Endothelial cell (in vitro differentiated cells): ENCODE results near the gene ADPRHL1. TPM values are rescaled to one million over a fixed set of nuclear protein-coding genes. Genes with fewer than 3 reads are reported as not detected.

Experiments used
- DNase-seq: peaks from one replicate; pipeline ENCODE4 v3.0.0; 2021; ENCODE audit warnings: low spot score
- H3K27ac Mint-ChIP-seq: one replicate; pipeline ENCODE4 v1.8.0; 2021; ENCODE audit warnings: mixed read lengths, inconsistent platforms; ENCODE audit not compliant: unreplicated experiment
- H3K27me3 Mint-ChIP-seq: one replicate; pipeline ENCODE4 v1.8.0; 2021; ENCODE audit warnings: mild to moderate bottlenecking, moderate library complexity, mixed read lengths, inconsistent platforms; ENCODE audit not compliant: unreplicated experiment
- H3K36me3 Mint-ChIP-seq: one replicate; pipeline ENCODE4 v1.8.0; 2021; ENCODE audit warnings: mild to moderate bottlenecking, low read depth, mixed read lengths, inconsistent platforms; ENCODE audit not compliant: unreplicated experiment
- H3K4me1 Mint-ChIP-seq: one replicate; pipeline ENCODE4 v1.8.0; 2021; ENCODE audit warnings: mild to moderate bottlenecking, mixed read lengths, inconsistent platforms; ENCODE audit not compliant: unreplicated experiment
- H3K4me3 Mint-ChIP-seq: one replicate; pipeline ENCODE4 v1.8.0; 2021; ENCODE audit warnings: mild to moderate bottlenecking, mixed read lengths, inconsistent platforms; ENCODE audit not compliant: unreplicated experiment
- H3K9me3 Mint-ChIP-seq: one replicate; pipeline ENCODE4 v1.8.0; 2021; ENCODE audit warnings: mixed read lengths, inconsistent platforms; ENCODE audit not compliant: unreplicated experiment
- total RNA-seq: library from RNA; stranded (reverse); fragmentation: NEBNext Ultra II Directional; extraction: Animal tissue kit (Norgen Biotek cat#: 25700); gene quantifications from one replicate; pipeline ENCODE4 v1.2.1, GENCODE V29; 2021; ENCODE audit not compliant: unreplicated experiment
- TF ChIP-seq, protein P1 (sequence below): fragments of 200-600 bp; sonication (generic); IDR thresholded peaks from one replicate; pipeline ENCODE4 v1.5.0; 2021; ENCODE audit warnings: antibody characterized with exemption; ENCODE audit not compliant: unreplicated experiment

The ADPRHL1 gene
- total RNA-seq, 1 donor from 2014 or later, result 1.5 TPM

DNA sequence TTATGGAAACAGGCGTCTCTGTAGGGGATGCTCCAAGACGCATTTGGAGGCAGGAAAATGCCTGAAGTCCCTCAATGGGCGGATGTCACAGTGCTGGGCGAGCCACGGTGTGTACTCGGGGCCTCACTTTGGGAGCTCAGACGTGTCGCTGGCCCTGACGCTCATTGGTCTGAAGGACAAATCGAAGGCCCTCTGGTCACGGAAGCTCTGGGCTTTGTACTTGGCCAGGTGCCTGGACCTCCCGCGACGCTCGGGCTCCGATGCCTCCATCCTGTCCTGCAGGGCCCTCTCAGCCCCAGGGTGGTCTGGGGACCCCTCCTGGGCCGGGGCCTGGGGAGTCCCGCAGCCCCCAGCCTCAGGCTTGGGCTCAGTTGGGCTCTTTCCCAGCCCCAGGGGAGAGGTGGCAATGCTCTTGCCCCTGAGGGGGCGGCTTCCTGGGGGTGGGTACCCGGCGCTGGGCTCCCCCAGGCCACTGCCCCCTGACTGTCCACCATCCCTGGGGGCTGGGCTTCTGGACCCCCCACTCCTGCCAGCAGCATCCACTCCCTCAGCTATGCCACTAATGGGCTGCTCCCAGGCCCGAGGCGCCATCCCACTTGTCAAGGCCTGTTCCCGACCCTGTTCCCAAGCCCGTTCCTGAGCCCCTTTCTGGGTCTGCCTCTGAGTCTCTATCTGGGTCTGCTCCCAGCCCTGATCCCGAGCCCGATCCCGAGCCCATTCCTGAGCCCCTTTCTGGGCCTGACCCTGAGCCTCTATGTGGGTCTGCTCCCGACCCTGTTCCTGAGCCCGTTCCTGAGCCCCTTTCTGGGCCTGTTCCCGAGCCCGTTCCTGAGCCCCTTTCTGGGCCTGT lies 49.8 kb downstream of the ADPRHL1 start:
- no peak for DNase-seq
- H3K4me3 Mint-ChIP-seq, result no peak overlapping the region
- peaks cover 4% of the 10 kb centered on the region for H3K27me3 Mint-ChIP-seq
- H3K36me3 Mint-ChIP-seq, result no peaks in the 10 kb centered on the region
- TF ChIP-seq, protein P1, sequence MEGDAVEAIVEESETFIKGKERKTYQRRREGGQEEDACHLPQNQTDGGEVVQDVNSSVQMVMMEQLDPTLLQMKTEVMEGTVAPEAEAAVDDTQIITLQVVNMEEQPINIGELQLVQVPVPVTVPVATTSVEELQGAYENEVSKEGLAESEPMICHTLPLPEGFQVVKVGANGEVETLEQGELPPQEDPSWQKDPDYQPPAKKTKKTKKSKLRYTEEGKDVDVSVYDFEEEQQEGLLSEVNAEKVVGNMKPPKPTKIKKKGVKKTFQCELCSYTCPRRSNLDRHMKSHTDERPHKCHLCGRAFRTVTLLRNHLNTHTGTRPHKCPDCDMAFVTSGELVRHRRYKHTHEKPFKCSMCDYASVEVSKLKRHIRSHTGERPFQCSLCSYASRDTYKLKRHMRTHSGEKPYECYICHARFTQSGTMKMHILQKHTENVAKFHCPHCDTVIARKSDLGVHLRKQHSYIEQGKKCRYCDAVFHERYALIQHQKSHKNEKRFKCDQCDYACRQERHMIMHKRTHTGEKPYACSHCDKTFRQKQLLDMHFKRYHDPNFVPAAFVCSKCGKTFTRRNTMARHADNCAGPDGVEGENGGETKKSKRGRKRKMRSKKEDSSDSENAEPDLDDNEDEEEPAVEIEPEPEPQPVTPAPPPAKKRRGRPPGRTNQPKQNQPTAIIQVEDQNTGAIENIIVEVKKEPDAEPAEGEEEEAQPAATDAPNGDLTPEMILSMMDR, result no peak
- no peaks in the 10 kb centered on the region for H3K9me3 Mint-ChIP-seq
- no peaks in the 10 kb centered on the region for H3K4me1 Mint-ChIP-seq
- H3K27ac Mint-ChIP-seq, result no peak overlapping the region

DNA sequence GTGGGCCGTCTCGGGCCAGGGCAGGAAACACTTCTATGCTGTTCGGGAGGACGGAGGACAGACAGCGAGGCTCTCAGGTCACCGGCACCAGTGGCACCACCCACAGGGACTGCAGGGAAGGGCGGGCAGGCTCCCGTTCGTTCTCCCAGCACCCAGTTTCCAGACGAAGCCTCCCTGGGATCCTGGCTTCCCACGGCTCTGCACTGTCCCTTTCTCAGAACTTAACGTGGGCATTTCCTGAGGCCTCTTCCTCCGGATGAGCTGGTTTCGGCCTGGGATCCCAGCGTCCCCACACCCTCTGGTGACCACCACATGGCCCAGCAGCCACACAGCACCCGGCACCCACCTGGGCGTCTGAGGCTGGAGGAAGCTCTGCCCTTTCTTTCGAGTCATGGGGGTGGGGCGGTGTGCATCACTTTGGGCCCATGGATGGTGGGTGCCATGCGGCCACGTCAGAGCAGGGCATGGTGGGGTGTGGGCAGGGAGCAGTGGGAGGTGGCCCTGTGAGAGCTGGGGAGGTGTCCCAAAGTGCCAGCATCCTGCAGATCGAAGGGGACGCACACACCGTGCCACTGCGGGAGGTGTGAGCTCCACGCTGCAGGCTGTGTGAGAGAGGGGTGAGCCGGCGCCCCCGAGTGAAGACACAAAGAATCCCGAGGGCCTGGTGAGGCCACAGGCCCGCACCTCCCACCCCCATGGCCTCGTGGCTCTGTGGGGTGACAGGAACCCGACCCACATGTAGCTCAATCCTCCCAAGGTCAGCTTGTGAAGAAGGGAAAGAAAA lies 50.6 kb downstream of the ADPRHL1 start:
- no peak overlapping the region for H3K4me3 Mint-ChIP-seq
- H3K27ac Mint-ChIP-seq, result no peak overlapping the region
- no peaks in the 10 kb centered on the region for H3K4me1 Mint-ChIP-seq
- no peaks in the 10 kb centered on the region for H3K27me3 Mint-ChIP-seq
- TF ChIP-seq, protein P1, result no peak
- no peaks in the 10 kb centered on the region for H3K36me3 Mint-ChIP-seq
- DNase-seq, result no peak
- no peaks in the 10 kb centered on the region for H3K9me3 Mint-ChIP-seq

DNA sequence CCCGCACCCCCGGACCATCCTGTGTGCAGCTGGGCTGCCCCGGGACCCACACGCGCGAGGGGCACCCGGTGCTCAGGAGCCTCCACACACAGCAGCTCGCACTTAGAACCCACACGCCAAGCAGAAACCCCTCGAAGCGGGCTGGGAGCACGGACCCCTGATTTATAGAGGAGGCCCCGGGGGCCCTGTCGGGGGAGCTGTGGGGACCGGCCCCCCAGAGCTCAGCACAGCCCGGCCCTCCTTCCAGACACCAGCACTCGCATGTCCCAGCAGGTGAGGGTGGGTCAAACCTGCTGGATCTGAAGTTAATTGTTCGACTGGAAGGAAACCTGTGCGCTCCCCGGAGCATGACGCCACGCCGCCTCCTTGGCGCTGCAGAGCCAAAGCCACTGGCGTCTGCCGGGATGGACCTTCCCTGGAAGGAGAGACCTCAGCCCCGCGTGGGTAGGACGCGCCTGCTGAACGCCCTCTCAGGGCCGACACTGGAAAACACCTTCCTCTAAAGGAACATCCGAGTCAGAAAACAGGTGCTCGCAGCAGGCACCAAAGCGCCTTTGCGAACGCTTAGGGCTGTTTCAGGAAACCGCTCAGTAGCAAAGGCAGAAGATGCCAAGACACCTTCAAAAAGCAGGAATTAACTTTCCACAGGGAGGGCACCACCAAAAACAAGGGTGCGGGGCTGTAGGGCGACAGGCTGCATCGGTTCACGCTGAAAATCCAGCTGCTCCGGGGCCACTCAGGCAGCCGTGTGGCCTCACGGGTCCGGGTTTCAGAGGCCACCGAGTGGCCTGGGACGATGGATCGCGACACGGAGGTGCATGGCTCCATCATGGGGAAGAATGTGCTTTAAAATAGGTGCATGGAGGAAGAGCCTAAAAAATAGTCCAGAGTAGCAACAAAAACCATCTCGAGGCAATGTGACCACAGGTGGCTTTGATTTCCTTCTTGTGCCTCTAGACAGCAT lies 51.6 kb downstream of the ADPRHL1 start:
- DNase-seq, result no peak

DNA sequence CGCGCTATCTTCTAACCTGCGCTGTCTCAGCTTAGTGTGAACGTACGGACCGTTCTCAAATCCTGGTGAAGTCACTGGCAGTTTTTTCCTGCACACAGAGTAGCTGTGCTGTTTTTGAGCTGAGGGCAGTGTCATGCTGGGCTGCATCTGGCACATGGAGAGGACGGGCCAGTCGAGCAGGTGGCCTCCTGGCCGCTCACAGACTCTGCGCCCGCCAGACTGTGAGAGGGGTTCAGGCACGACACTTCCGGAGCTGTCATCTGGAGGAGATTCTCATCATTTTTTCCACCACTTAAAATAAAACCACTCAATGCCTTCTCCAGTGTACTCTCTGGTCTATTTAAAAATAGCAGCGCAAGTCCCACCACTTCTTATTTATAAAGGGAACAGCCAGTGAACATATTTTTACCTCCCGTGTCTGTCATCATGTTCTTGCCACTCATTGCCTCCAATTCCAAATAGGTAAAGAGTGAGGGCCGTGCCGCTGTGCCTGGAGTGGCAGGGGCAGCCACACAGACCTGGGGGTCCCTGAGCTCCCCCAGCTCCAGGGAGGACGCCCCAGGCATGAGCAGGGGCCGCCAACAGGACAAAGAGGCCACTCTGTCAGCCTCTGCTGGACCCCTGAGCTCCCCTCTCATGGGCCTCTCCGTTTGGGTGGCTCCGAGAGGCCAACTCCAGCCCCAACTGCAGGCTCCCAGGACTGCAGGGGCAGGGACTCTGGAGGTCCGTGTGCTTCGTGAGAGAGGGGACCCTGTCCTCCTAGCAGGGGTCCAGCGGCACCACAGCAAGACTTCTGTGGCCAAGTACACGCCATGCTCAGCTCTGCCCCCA lies 52.5 kb downstream of the ADPRHL1 start:
- Mint-ChIP-seq H3K4me1 (no peaks in the 10 kb centered on the region), H3K36me3 (no peaks in the 10 kb centered on the region), H3K4me3 (no peak overlapping the region), H3K9me3 (no peaks in the 10 kb centered on the region), H3K27ac (no peak overlapping the region), H3K27me3 (no peaks in the 10 kb centered on the region)
- DNase-seq, result no peak
- TF ChIP-seq, protein P1, result no peak

More for the DNA sequence above, 51.6 kb downstream of the ADPRHL1 start:
- Mint-ChIP-seq H3K36me3 (no peaks in the 10 kb centered on the region), H3K27me3 (no peaks in the 10 kb centered on the region), H3K4me3 (no peak overlapping the region), H3K9me3 (no peaks in the 10 kb centered on the region), H3K27ac (no peak overlapping the region), H3K4me1 (no peaks in the 10 kb centered on the region)
- TF ChIP-seq, protein P1, result no peak
